ENCODE data around the gene SLAMF1. TPM values are rescaled to one million over a fixed set of nuclear protein-coding genes. Genes with fewer than 3 reads are reported as not detected.

Gene SLAMF1
- total and polyA plus RNA-seq, 12 donors, result 0.07 to 1.6 (median 0.26) TPM; not detected in 2

GRCh38 chr1:160615660-160616059 lies 31.2 kb downstream of the SLAMF1 start:
- H3K27ac ChIP-seq, result no peak overlapping the region
- TF ChIP-seq CTCF (IDR thresholded peaks at IDR 0.05), result no peak
- TF ChIP-seq POLR2A (IDR thresholded peaks at IDR 0.05), result no peak
- no peak overlapping the region for H3K4me3 ChIP-seq
- intact Hi-C loops (cut with DNase I), result loop anchor here in 1 of 2 donors (10.0 kb wide), 1 partner anchor 59 kb away; no protein-coding TSS in a partner anchor
- no peaks in the 10 kb centered on the region for H3K9me3 ChIP-seq (replicated peaks in 1 of 3)
- no peaks in the 10 kb centered on the region for H3K36me3 ChIP-seq (replicated peaks in 1 of 2)
- DNase-seq, result no peak
- peaks cover 6% of the 10 kb centered on the region for H3K27me3 ChIP-seq
- H3K4me1 ChIP-seq (replicated peaks in 1 of 2), result no peaks in the 10 kb centered on the region
- WGBS, 4 donors, result 60 to 72% (median 65%) methylated on average over 2 of the region's 2 CpGs

- DNase-seq, result no peak
- peaks cover 6% of the 10 kb centered on the region for H3K27me3 ChIP-seq
- H3K27ac ChIP-seq, result no peak overlapping the region
- H3K9me3 ChIP-seq (replicated peaks in 1 of 3), result no peaks in the 10 kb centered on the region
- H3K4me1 ChIP-seq (replicated peaks in 1 of 2), result no peaks in the 10 kb centered on the region
- WGBS, 4 donors, result 66 to 84% (median 76%) methylated on average over 5 of the region's 5 CpGs
- intact Hi-C loops (cut with DNase I), result loop anchor here in 1 of 2 donors (10.0 kb wide), 1 partner anchor 60 kb away; no protein-coding TSS in a partner anchor
- no peak overlapping the region for H3K4me3 ChIP-seq
- H3K36me3 ChIP-seq (replicated peaks in 1 of 2), result no peaks in the 10 kb centered on the region
- TF ChIP-seq POLR2A (IDR thresholded peaks at IDR 0.05) (no peak), CTCF (IDR thresholded peaks at IDR 0.05) (no peak)
These were observed 32.4 kb downstream of the SLAMF1 start for GRCh38 chr1:160614410-160614809.

- H3K4me1 ChIP-seq (replicated peaks in 1 of 2), result no peaks in the 10 kb centered on the region
These were observed 34.1 kb downstream of the SLAMF1 start for GRCh38 chr1:160612613-160613218.

More at GRCh38 chr1:160612613-160613218, 34.1 kb downstream of the SLAMF1 start:
- Histone ChIP-seq H3K4me3 (no peak overlapping the region), H3K27me3 (peaks cover 6% of the 10 kb centered on the region), H3K9me3 (replicated peaks in 1 of 3) (no peaks in the 10 kb centered on the region), H3K36me3 (replicated peaks in 1 of 2) (no peaks in the 10 kb centered on the region), H3K27ac (no peak overlapping the region)
- WGBS, 4 donors, result 63 to 77% (median 68%) methylated on average over 6 of the region's 6 CpGs
- DNase-seq, result no peak
- TF ChIP-seq POLR2A (IDR thresholded peaks at IDR 0.05) (no peak), CTCF (IDR thresholded peaks at IDR 0.05) (no peak)
- intact Hi-C loops (cut with DNase I), result loop anchor here in 1 of 2 donors (10.0 kb wide), 1 partner anchor 62 kb away; no protein-coding TSS in a partner anchor

Measured in adrenal gland (tissue), 12 donors.